ENCODE results near the gene PLSCR2. TPM values are rescaled to one million over a fixed set of nuclear protein-coding genes. Genes with fewer than 3 reads are reported as not detected.
"Not testable (repeated sequence)": the region's sequence is repeated elsewhere in the genome, so short reads cannot be mapped to it uniquely, and the experiment has no call there.

Gene PLSCR2
- total RNA-seq, 2 experiments from 2014 or later, result not detected

DNA sequence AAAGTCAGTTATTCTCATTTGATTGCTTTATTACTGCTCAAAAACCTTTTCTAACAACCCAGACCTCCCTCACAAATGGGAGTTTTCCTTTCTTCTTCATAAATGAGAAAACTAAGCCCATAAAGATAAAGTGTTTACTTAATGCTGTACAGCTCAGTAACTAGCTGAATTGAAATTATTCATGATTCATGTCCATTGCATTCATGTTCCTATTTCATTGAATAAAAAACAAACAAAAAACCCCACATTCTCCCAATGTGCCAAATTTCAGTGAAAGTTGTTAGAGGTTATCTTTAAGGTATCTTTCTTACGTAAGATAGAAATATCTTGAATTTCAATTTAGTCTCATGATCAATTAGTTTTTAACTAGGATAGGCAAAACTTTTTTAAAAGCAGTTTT, 2.8 kb downstream of the PLSCR2 start:
- Mint-ChIP-seq H3K27ac (no peak overlapping the region), H3K27me3 (no peaks in the 10 kb centered on the region), H3K36me3 (peaks cover 6% of the 10 kb centered on the region), H3K4me1 (peaks cover 26% of the 10 kb centered on the region), H3K9me3 (no peaks in the 10 kb centered on the region), H3K4me3 (no peak overlapping the region)
- DNase-seq, result no peak

DNA sequence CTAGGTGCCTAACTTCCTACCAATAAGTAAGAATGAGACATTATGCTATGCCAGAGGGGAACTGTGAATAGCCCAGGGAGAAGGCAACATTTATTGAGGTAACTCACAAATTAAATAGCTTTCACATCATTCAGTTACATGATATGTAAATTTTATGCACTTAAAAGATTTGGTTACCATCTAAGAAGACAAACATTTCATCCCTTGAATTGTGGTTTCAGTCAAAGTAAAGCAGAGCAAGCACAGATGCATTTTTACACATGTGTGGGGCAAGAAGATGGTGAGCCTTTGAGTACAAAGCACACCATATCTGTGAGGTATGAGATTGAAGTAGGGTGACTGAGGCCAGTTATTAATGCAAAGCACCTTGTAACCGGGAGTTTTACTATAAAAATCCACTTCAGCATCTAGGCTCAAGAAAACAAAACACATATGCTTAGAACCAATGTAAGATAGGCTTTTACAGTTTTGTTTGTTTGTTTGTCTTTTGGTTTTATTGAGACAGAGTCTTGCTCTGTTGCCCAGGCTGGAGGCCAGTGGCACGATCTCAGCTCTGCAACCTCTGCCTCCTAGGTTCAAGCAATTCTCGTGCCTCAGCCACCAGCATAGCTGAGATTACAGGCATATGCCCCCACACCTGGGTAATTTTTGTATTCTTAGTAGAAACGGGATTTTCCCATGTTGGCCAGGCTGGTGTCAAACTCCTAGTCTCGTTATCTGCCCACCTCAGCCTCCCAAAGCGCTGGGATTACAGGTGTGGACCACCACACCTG, 3.5 kb downstream of the PLSCR2 start:
- H3K4me3 Mint-ChIP-seq, result no peak overlapping the region
- H3K4me1 Mint-ChIP-seq, result peaks cover 26% of the 10 kb centered on the region
- no peaks in the 10 kb centered on the region for H3K27me3 Mint-ChIP-seq
- peaks cover 8% of the 10 kb centered on the region for H3K36me3 Mint-ChIP-seq
- no peaks in the 10 kb centered on the region for H3K9me3 Mint-ChIP-seq
- DNase-seq, result no peak
- no peak overlapping the region for H3K27ac Mint-ChIP-seq

DNA sequence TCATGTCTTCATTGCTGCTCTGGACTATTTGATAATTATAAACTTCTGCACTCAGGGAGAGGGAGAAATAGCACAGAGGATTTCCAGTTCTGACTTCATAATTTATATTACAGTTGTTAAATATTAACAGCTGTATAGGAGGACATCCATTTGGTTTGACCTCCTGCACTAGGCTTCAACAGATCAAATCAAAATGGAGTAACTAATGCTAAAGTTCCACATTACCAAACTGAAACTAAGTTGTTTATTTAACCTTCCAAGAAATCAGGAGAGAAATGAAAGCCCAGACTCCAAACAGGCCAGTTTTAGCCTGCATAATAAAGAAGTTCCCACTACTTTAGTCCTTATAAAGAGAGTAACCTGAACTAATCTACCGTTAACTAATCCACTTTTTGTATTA, 4.6 kb downstream of the PLSCR2 start:
- Mint-ChIP-seq H3K27ac (no peak overlapping the region), H3K4me1 (peaks cover 22% of the 10 kb centered on the region), H3K27me3 (no peaks in the 10 kb centered on the region), H3K9me3 (no peaks in the 10 kb centered on the region), H3K36me3 (peaks cover 8% of the 10 kb centered on the region), H3K4me3 (no peak overlapping the region)
- no peak for DNase-seq

DNA sequence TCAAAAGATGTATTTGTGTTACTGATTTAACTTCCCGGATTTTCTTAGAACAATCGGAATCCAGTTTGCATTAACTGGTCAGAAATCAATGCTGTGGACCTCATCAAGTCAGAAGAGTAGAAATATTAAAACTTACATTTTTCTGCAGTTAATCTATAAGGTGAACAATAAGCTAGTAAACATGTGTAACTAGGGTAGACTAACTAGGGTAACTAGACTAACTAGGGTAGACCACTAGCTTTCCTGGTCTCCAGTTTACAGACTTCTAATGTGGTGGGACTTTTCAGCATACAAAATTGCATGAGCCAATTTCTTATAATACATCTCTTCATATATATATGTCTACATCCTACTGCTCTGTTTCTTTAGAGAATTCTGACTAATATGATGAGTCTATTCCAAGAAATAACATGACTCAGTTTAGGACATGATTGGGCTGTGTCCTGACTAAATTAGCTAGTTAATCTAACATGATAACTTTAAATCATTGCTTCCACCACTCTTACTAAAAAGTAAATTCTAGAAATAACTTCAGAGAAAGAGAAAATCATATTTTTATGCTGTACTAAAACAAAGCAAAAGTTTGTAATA, 5.3 kb downstream of the PLSCR2 start:
- Mint-ChIP-seq H3K4me3 (no peak overlapping the region), H3K27me3 (no peaks in the 10 kb centered on the region), H3K36me3 (peaks cover 8% of the 10 kb centered on the region), H3K4me1 (peaks cover 18% of the 10 kb centered on the region), H3K9me3 (no peaks in the 10 kb centered on the region), H3K27ac (no peak overlapping the region)
- DNase-seq, result no peak

DNA sequence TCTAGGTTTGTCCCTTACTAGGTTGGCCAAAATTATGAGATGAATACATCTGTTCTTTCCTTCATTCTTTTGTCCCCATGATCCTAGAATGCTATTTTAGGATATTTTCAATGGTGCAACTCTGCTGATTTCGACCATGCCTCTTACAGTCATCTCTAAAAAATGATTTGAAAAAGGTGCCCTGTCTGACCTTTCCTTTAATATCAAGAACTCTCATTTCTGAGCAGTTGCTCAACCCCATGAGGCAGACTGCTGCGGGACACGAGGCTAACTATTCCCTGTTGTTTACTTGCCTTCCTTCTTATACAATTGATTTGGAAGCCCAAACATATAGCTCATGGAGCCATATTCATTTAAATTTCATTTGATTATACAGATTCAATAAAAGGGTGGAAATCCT, 14.6 kb downstream of the PLSCR2 start:
- Mint-ChIP-seq H3K27ac (no peak overlapping the region), H3K27me3 (no peaks in the 10 kb centered on the region), H3K4me3 (no peak overlapping the region), H3K9me3 (no peaks in the 10 kb centered on the region), H3K4me1 (no peaks in the 10 kb centered on the region), H3K36me3 (peaks cover 1% of the 10 kb centered on the region)
- DNase-seq, result no peak

- DNase-seq, result no peak
- peaks cover 5% of the 10 kb centered on the region for H3K27me3 Mint-ChIP-seq
- no peaks in the 10 kb centered on the region for H3K4me1 Mint-ChIP-seq
- no peak overlapping the region for H3K4me3 Mint-ChIP-seq
- H3K27ac Mint-ChIP-seq, result no peak overlapping the region
- H3K9me3 Mint-ChIP-seq, result peaks cover 15% of the 10 kb centered on the region
- H3K36me3 Mint-ChIP-seq, result peaks cover 4% of the 10 kb centered on the region
These were observed 19.7 kb downstream of the PLSCR2 start for GRCh38 chr3:146449613-146450012.

DNA sequence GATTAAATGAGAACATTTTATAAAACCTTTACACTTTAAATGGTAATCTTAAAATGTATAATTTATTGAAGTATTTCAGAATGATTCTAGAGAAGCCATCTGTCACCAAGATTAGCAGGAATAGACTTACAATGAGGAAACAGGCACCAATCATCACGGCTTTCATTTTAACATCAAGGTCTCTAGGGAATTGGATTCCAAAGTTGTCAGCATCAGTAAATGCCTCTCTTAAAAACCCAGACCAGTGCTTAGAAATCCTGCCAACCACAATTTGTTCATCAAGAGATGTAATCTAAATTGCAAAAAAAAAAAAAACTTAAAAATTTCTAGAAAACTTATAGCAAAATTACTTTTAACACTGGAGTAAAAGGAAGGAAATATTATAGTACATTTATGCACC, 20.3 kb downstream of the PLSCR2 start:
- H3K9me3 Mint-ChIP-seq, result peaks cover 15% of the 10 kb centered on the region
- peaks cover 5% of the 10 kb centered on the region for H3K27me3 Mint-ChIP-seq
- DNase-seq, result no peak
- H3K4me3 Mint-ChIP-seq, result no peak overlapping the region
- H3K36me3 Mint-ChIP-seq, result peaks cover 4% of the 10 kb centered on the region
- no peak overlapping the region for H3K27ac Mint-ChIP-seq
- no peaks in the 10 kb centered on the region for H3K4me1 Mint-ChIP-seq

DNA sequence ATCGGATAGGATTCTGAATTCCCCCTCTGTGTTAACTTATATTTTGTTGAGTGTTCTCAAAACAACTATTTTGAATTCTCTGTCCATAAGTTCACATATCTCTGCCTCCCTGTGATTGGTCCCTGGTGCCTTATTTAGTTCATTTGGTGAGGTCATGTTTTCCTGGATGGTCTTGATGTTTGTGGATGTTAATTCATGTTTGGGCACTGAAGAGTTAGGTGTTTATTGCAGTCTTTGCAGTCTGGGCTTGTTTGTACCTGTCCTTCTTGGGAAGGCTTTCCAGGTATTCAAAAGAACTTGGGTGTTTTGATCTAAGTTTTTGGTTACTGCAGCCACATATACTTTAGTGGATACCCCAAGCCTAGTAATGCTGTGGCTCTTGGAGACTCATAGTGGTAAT, 23.3 kb downstream of the PLSCR2 start:
- no peaks in the 10 kb centered on the region for H3K4me1 Mint-ChIP-seq
- no peak overlapping the region for H3K4me3 Mint-ChIP-seq
- peaks cover 4% of the 10 kb centered on the region for H3K36me3 Mint-ChIP-seq
- no peak overlapping the region for H3K27ac Mint-ChIP-seq
- H3K9me3 Mint-ChIP-seq, result peaks cover 16% of the 10 kb centered on the region
- peaks cover 5% of the 10 kb centered on the region for H3K27me3 Mint-ChIP-seq
- no peak for DNase-seq

- not testable (repeated sequence) for H3K4me1 Mint-ChIP-seq, H3K4me3 Mint-ChIP-seq, H3K27ac Mint-ChIP-seq, DNase-seq, H3K36me3 Mint-ChIP-seq, H3K27me3 Mint-ChIP-seq
- H3K9me3 Mint-ChIP-seq, result peaks cover 14% of the 10 kb centered on the region
These were observed 29.1 kb downstream of the PLSCR2 start for GRCh38 chr3:146440310-146440709.

- H3K36me3 Mint-ChIP-seq, result no peaks in the 10 kb centered on the region
- H3K4me3 Mint-ChIP-seq, result no peak overlapping the region
- H3K27me3 Mint-ChIP-seq, result no peaks in the 10 kb centered on the region
- H3K4me1 Mint-ChIP-seq, result no peaks in the 10 kb centered on the region
- no peak for DNase-seq
- peaks cover 8% of the 10 kb centered on the region for H3K9me3 Mint-ChIP-seq
- no peak overlapping the region for H3K27ac Mint-ChIP-seq
These were observed 37.3 kb downstream of the PLSCR2 start for GRCh38 chr3:146432066-146432465.

- no peaks in the 10 kb centered on the region for H3K27me3 Mint-ChIP-seq
- peaks cover 5% of the 10 kb centered on the region for H3K9me3 Mint-ChIP-seq
- H3K4me3 Mint-ChIP-seq, result no peak overlapping the region
- no peak for DNase-seq
- H3K27ac Mint-ChIP-seq, result no peak overlapping the region
- H3K4me1 Mint-ChIP-seq, result no peaks in the 10 kb centered on the region
- H3K36me3 Mint-ChIP-seq, result no peaks in the 10 kb centered on the region
These were observed 38.1 kb downstream of the PLSCR2 start for GRCh38 chr3:146431240-146431639.

DNA sequence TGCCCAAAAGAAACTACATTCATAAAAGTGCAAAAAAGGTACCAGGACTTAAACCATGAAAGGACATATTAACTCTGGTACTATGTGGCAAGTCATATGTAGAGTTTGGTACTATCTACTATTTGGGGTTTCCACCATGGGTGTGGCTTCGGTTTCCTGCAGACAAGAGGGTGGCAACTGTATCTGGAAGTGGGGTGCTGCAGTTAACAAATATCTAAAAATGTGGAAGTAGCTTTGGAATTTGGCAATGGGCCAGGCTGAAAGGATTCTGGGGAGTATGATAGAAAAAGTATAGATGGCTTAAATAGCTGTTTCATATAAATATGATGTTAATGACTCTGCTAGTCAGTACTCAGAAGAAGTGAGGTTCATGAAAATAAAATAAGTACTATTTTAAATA, 44.0 kb downstream of the PLSCR2 start:
- H3K9me3 Mint-ChIP-seq, result peaks cover 3% of the 10 kb centered on the region
- H3K36me3 Mint-ChIP-seq, result no peaks in the 10 kb centered on the region
- H3K4me1 Mint-ChIP-seq, result no peaks in the 10 kb centered on the region
- peaks cover 13% of the 10 kb centered on the region for H3K27me3 Mint-ChIP-seq
- H3K4me3 Mint-ChIP-seq, result no peak overlapping the region
- no peak for DNase-seq
- no peak overlapping the region for H3K27ac Mint-ChIP-seq

DNA sequence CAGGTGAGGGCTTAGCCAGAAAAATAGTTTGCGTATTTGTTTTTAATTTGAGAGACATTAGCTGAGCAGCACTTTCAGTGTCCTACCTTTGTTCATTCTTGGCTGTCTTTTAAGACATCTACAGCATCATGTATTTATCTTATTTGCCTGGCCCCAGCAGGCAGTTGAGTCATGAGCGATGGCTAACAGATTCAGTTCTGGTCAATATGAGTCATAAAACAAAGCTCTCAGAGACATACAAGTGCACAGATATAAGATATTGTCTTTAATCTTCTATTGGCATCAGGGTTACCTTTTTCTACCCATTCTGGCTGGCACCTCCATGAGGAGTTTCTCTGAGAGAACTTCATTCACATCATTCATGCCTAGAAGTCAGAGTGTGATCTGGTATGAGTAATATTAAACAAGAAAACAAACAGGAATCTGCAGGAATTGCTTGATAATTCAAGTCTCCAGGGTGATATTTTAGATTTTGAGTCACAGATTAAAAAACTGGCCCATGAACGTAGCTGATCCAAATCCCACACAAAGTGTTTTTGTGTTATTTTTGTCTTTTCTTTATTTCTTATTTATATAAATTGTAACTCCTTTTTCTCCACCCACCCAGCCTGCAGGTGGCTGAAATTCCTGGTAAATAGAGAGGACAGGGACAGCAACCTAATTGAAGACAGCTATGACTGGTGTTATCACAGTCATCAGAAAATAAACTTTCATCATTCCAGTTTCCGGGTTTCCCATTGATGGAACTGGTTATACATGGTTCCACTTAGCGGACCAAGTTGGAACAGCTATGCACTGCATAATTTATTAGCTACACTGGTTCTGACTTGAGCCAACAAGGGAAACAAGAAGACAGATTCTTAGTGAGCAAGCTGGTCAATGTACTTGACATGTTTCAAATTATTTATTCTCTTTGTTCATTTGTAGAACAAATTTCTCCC, 47.3 kb downstream of the PLSCR2 start:
- Mint-ChIP-seq H3K27me3 (peaks cover 13% of the 10 kb centered on the region), H3K4me1 (no peaks in the 10 kb centered on the region), H3K9me3 (no peaks in the 10 kb centered on the region), H3K4me3 (no peak overlapping the region), H3K27ac (no peak overlapping the region), H3K36me3 (no peaks in the 10 kb centered on the region)
- no peak for DNase-seq

- Mint-ChIP-seq H3K27ac (no peak overlapping the region), H3K27me3 (no peaks in the 10 kb centered on the region), H3K36me3 (no peaks in the 10 kb centered on the region), H3K4me3 (no peak overlapping the region), H3K4me1 (no peaks in the 10 kb centered on the region), H3K9me3 (peaks cover 12% of the 10 kb centered on the region)
- no peak for DNase-seq
These were observed 53.0 kb downstream of the PLSCR2 start for GRCh38 chr3:146416366-146416765.

DNA sequence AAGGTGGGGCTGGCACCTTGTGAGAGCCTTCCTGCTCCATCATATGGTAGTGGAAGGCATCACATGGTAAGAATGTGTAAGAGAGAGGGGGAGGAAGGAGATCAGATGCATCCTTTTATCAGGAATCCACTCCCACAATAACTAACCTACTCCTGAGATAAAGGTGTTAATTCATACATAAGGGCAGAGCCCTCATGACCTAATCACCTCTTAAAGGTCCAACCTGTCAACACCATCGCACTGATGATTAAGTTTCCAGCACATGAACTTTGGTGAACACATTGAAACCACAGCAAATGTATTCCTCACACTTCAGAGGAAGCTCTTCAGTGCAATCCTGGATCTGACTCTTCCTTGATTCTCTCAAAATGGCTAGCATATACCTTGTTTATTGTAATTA, 55.4 kb downstream of the PLSCR2 start:
- Mint-ChIP-seq H3K27me3 (no peaks in the 10 kb centered on the region), H3K27ac (no peak overlapping the region), H3K36me3 (no peaks in the 10 kb centered on the region), H3K4me1 (no peaks in the 10 kb centered on the region), H3K9me3 (peaks cover 13% of the 10 kb centered on the region), H3K4me3 (no peak overlapping the region)
- DNase-seq, result no peak

All from activated naive CD8-positive, alpha-beta T cell treated with anti-CD3 and anti-CD28 coated beads for 36 hours (primary cell).